Central memory CD4-positive, alpha-beta T cell (primary cell): ENCODE measurements around the gene RUNX2.
"Not testable (repeated sequence)": the region's sequence is repeated elsewhere in the genome, so short reads cannot be mapped to it uniquely, and the experiment has no call there.

Experiments used
- DNase-seq: peaks from one replicate; pipeline ENCODE4 v3.0.0; 2022

RUNX2 gene

GRCh38 chr6:45531999-45532595 is 204.0 kb downstream of the RUNX2 start:
- DNase-seq: no peak

DNA sequence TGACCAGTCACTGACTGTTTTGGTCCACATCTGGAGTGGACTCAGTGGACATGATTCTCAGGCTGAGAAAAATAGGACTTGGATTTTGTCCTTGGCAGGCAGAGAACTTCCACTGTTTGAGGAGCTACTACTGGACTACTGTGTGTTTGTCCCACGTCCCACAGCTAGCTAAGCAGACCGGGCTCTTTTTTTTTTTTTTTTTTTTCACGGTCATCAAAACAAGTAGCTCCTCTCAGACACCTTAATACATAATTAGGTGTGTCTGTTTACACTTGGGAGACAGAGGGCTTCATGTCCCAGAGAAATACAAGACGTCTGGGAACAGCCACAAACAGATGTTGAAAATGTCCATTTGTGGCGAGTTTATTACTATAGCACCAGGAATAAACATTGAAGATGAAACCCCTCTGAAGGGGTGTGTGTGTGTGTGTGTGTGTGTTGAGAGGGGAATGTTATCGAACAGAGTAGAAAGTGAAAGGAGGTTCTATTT is 204.6 kb downstream of the RUNX2 start:
- DNase-seq: no peak

DNA sequence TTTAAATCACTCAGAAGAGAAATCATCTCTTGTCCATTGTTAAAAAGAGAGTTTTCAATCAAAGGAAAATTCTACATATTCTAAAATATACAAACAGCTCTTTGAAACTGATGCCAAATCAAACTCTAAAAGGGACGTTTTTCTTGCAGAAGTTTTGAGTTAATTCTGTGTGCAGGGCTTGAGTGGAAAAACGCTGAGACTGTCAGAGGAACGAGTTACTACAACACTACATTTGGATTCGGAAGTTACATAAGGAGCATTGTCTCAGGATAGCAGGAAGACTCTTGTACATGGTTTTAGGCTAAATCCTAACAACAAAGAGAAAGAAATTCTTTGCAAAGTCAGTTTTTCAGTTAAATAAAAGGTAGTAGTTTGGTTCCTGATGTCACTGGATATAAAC is 205.3 kb downstream of the RUNX2 start:
- no peak for DNase-seq

- no peak for DNase-seq
These were observed 207.8 kb downstream of the RUNX2 start for GRCh38 chr6:45535933-45536332.

DNA sequence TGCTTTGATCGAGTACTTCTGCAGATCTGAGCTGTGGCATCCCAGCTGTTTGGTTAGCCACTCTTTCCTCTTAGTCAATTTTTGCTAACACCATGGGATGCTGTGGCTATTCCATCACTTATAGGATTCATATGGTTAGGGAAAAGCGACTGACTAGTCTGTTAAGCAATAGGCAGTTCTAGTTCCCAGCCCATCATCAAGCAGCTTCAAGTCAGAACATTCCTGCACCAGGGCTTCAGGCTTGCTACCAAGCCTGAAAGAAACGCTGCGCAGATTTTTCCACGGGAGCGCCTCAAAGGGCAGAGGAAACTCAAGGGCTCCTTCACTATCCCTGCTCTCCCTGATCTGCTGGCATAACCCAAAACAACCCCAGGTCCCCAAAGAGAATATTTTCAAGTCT is 209.4 kb downstream of the RUNX2 start:
- DNase-seq: no peak

GRCh38 chr6:45538641-45539547 is 210.8 kb downstream of the RUNX2 start:
- no peak for DNase-seq

DNA sequence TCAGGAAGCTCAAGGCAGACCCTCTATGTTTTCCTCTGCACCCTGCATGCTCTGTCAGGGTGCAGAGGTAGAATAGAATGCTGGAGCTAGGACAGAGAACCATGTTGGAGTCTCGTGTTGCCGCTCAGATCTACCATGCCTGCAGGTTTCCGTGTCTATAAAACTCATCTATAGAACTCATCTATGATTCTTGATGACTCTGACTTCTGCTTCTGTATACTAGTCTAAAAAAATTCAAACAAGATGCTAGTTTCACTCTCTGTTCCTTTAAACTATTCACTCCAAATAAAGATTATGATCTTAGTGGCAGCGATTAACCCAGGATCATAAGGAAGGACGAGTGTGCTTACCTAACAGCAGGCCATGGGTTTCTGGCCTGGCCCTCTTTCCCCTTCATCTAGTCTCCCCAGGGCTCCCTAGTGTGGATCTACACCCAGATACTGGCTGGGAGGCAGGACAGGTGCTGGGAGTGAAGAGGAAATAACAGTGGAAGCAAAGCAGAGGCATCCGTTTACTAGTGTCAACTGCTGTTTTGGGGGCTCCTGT is 212.3 kb downstream of the RUNX2 start:
- DNase-seq: no peak

DNA sequence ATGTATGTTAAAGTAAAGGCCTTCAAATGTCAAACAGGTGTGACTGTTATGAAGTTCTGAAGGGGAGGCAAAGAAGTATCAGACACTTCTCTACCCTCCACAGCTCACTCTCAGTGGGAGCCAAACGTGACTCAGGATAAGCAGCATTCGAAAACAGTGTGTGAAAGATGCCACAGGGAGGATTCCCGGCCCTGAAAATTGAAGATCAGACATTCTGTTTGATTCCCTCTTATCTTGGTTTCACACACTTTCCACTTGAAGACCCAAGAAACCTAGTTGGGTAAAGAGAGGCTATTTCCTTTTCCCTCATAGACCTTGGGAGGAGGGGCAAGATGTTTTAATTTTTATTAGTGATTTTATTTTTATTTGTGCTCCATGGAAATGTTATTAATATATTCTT is 213.8 kb downstream of the RUNX2 start:
- no peak for DNase-seq

DNA sequence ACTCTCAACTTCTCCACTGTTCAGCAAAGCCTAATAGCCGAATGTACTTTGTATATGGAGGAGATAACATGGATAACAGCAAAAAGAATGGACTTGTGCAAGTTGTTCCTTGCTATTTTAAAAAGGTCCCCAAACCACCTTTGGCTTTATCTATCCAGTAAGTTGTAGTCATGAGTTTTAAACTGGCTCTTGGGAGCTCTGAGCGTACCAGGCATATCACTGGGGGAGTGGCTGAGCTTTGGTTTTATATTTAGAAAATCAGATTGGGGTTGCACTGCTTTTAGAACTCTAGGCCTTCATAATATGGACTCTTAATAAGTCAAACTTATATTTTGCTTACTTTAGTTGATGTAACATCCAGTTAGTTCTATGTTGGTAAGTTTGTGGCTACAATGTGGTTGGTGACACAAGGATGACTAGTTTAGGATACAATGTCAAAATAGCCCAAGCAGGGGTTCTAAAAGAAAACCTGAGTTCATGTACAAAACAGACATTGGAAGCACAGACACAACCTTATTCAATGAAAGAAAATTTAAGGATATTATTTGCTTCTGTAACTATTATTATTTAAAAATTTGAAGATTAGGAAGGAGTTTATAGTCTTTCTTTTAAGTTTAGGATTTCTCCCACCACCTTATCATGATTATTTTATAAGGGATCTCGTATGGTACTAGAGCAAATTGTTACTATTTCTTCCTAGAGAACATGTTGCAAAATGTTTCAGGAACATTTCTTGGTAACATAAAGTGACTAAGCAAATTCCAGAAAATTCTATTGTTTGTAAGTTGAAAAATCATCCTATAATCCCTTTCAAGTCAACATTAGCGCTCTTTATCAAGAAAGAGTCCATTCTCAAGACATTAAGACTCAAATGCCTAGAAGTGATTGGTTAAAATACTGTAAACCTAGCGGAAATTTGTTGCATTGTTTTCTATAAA is 215.4 kb downstream of the RUNX2 start:
- DNase-seq: no peak

DNA sequence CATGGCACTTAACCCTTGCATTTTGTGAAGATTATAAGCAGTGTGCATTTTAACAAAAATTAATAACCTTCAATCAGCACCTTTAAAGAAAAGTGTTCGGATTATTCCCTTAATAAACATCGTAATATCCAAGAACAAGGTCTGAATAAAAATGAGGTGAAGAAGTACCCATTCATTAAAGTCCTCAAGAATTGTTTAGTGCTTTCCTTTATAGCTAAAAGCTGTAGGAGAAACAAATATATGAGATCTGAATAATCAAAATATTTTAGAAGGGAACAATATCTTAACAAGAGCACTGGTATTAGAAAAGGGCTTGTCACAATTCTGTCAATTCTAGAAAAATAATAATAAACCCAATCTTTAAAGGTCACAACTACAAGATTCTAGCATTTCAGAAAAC is 217.3 kb downstream of the RUNX2 start:
- no peak for DNase-seq

- DNase-seq: no peak
These were observed 220.8 kb downstream of the RUNX2 start for GRCh38 chr6:45548657-45549515.

DNA sequence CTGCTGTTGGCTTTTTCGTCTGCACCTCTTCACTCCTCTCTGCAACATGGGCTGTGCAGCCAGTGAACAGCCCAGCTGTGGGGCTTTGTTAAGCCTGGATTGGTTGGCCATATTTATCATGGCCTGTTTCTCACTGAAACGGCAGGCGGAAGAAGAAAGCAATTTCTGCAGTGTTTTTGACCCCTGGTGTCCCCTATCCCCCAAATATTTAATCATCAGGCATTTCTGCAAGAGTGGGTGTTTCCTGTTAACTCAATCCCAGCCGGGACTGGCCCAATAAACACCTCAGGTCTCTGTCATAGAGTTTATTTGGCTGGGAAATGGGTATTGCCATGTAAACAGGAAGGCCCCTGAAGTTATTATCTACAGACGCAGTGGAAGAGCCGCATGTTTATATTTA is 224.4 kb downstream of the RUNX2 start:
- no peak for DNase-seq

- no peak for DNase-seq
These were observed 225.7 kb downstream of the RUNX2 start for GRCh38 chr6:45553730-45554344.

DNA sequence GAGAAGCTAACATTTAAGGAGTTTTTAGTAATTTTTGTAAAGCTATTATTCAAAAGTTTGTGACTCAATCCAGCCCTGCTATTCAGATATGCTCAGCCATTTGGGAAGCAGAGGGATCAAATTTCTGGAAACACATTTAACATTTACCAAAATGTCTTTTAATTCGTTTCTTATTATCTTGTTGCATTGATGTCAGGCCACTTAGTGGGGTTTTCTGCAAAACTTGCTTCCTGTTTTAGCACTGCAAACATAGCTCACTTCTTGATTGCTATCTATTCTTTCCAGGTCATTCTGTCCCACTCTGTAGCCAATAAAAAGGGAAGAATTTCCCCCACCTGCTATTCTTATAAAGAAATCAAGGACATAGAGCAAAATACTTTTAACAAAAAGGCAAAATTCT is 226.5 kb downstream of the RUNX2 start:
- DNase-seq: no peak

DNA sequence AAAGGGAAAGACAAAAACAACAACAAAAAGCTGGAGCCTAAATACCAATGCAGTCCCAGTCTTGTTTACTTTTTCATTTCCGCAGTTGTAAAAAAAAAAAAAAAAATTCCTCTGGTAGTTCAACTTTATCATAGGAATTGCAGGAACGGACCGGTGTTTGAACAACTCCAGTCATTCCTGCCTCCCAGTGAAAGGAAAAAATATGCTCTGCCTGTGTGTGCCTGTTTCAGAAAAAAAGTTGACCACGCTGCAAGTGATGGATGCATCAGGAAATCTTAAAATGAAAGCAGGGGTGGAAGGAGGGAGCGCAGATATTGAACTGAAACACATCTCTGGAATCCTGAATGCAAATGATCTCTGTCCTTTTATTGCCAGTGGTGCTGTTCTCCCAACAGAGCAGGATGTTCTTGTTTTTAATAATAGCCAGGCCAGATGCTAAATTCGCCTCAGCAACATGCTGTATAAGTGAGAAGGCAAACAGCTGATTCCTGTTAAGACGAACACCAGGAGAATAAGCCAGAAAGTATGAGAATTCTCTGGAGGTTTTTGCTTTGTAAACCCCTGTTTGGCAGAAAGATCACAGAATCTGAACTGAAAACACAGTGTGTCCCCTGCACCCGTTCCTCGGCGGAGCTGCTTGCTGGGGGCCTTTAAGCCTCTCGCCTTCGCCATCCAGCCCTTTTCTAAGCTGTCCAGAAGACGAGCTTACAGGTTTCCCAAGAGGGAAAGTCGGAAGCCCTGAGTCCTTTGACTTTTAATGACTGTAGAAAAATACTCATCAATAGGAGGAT is 228.0 kb downstream of the RUNX2 start:
- DNase-seq: no peak

- no peak for DNase-seq
These were observed 228.7 kb downstream of the RUNX2 start for GRCh38 chr6:45556828-45557227.

DNA sequence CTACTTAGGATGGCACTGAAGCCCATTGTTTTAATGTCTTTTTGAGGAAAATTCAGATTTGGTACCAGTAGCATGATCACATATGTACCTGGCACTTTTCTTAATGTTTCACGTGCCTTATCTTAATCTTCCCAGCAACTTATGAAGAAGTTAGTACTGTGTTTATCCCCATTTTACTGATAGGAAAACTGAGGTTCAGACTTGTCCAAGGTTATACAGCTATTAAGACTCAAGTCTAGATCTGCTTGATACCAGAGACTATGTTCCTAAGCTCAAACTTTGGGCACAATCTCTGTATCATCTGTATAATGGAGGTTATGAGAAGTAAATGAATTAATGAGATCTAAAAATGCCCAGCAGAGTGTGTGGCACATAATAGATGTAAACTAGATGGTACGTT is 229.3 kb downstream of the RUNX2 start:
- DNase-seq: no peak

DNA sequence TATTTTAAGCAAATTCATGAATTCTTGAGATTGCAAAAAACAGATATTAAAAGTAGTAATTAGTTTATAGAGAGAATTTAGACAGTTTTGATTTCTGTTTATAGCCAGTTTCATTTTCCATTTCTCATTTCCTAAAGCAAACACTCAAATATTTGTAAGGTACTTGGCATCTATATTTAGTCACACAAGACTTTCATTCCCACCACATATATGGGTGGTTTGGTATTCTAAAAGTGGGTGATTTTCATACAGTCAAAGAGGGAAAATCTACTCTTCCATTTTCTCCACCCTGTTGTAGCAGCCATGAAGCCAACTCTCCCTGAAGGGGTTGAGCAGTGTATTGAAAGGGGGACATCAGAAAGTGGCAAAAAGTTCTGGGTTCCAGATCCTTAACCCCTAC is 230.7 kb downstream of the RUNX2 start:
- DNase-seq: no peak

DNA sequence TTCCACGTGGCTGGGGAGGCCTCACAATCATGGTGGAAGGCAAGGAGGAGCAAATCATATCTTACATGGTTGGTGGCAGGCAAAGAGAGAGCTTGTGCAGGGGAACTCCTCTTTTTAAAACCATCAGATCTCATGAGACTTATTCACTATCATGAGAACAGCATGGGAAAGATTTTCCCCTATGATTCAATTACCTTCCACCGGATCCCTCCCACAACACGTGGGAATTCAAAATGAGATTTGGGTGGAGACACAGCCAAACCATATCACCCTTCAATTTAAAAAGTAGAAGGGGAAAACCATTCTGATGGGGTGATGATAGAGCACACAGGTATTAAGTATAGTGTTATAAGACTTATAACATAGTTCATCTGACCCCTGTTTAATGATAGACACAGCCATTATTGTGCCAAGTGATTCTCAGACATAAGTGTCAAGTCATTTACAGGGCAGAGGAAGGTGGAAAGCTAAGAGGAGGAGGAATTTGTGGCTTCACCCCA is 232.2 kb downstream of the RUNX2 start:
- DNase-seq: not testable (repeated sequence)

DNA sequence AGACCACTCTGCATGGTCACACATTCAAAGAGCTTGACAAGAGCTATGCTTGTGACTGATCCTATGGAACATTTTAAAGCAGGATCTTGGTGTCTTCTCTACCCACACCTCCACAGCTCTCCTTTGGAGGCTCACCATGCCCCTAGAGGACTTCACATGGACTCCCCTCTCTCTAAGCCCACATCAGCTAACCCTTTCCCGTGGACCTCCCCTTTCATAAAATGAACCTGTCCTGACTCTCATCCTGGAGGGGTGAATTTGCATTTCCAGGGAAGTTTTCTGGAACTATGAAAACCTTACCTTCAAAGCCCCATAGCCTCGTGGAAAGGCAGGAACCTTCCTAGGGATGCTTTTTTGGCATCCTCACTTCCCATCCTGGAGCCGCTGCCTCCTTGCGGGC is 234.0 kb downstream of the RUNX2 start:
- DNase-seq: no peak
